T-helper 17 cell (primary cell): ENCODE data around the gene ARSB. TPM values are rescaled to one million over a fixed set of nuclear protein-coding genes. Genes with fewer than 3 reads are reported as not detected.
A peak's percentile ranks its signal among the peaks of the same experiment; 100 is the strongest.
"Not testable (repeated sequence)": the region's sequence is repeated elsewhere in the genome, so short reads cannot be mapped to it uniquely, and the experiment has no call there.

Source experiments
- ATAC-seq: fragments of 150-1000 bp; cut with Tn5 transposase; 2 replicates; pipeline ENCODE4 v1.10.0; 2021; ENCODE audit warnings: mild to moderate bottlenecking, moderate library complexity
- DNase-seq, 3 donors: peaks; one replicate each; pipeline versions ENCODE4 v3.0.0 to v3.0.0-alpha.2; 2020 to 2021
- H3K9me3 ChIP-seq: one replicate; pipeline ENCODE4 v1.7.0; 2013; ENCODE audit warnings: low read length, mild to moderate bottlenecking; ENCODE audit not compliant: control insufficient read depth, poor library complexity, severe bottlenecking
- H3K27ac Mint-ChIP-seq: one replicate; pipeline ENCODE4 v1.8.0; 2022; ENCODE audit warnings: mild to moderate bottlenecking, moderate library complexity, mixed read lengths
- H3K27me3 Mint-ChIP-seq: one replicate; pipeline ENCODE4 v1.8.0; 2022; ENCODE audit warnings: mixed read lengths
- H3K36me3 Mint-ChIP-seq: one replicate; pipeline ENCODE4 v1.8.0; 2022; ENCODE audit warnings: low read depth, mixed read lengths
- H3K4me1 Mint-ChIP-seq: one replicate; pipeline ENCODE4 v1.8.0; 2022; ENCODE audit warnings: mild to moderate bottlenecking, mixed read lengths
- H3K4me3 Mint-ChIP-seq: one replicate; pipeline ENCODE4 v1.8.0; 2022; ENCODE audit warnings: mild to moderate bottlenecking, moderate library complexity, mixed read lengths
- total RNA-seq, 4 donors: library from RNA in 2 of 4; stranded (reverse) in 2 of 4; gene quantifications; one replicate each; pipeline ENCODE4 v1.2.3 and lab custom pipeline; 2022 to 2026

The ARSB gene
- total RNA-seq, 2 donors from 2014 or later, result 8.3 to 8.6 TPM

- Mint-ChIP-seq H3K36me3 (no peaks in the 10 kb centered on the region), H3K27me3 (peaks cover 16% of the 10 kb centered on the region), H3K27ac (no peak overlapping the region), H3K4me1 (no peaks in the 10 kb centered on the region), H3K4me3 (no peak overlapping the region)
- no peak for DNase-seq
- H3K9me3 ChIP-seq, result no peaks in the 10 kb centered on the region
- ATAC-seq, result no peak
These were observed 249.2 kb downstream of the ARSB start for GRCh38 chr5:78735834-78736463.

DNA sequence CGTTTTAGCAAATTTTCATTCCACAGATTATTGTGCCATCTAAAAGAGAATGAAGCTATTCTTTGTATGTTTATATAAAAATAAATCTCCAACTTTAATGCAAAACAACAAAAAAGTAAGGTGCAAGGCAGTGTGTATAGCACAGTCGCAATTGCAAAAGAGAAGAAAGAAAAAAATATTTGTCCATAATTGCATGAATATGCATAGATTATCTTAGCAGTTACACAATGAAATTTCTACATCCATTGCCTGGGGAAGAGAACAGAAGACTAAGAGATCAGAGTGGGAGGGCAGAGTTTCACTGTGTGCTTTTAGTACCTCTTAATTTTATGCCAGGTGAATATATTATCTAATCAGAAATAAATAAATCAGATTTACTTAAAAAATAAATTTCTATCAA, 250.2 kb downstream of the ARSB start:
- no peaks in the 10 kb centered on the region for H3K9me3 ChIP-seq
- DNase-seq, result no peak
- H3K4me3 Mint-ChIP-seq, result no peak overlapping the region
- H3K4me1 Mint-ChIP-seq, result no peaks in the 10 kb centered on the region
- H3K27me3 Mint-ChIP-seq, result peaks cover 16% of the 10 kb centered on the region
- no peak for ATAC-seq
- H3K36me3 Mint-ChIP-seq, result no peaks in the 10 kb centered on the region
- no peak overlapping the region for H3K27ac Mint-ChIP-seq

DNA sequence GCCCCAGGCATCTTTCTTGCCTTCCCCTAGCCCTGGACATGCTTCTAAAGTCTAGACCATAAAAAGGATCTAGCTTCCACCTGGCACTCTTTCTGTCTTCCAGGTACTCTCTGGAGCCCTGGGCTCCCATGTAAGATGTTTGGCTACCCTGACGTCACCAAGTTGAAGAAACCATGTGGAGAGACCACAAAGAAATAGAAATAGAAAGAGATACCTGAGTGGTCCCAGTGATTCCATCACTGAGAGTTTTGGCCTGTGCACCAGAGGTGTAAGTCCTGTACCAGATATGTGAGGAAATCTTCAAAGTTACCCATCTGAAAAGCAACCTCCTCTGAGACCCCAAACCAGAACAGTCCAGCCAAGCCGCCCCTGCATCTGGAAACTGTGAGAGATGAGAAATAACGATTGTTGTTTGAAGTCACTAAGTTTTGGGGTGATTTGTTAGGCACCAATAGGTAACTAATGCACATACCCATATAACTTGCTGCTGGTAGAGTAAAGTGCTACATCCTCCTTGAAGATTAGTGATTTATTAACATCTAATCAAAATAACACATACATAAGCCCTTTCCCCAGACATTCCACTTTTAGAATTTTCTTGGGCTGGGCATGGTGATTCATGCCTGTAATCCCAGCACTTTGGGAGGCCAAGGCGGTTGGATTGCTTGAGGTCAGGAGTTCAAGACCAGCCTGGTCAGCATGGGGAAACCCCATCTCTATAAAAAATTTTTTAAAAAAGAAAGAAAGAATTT, 250.8 kb downstream of the ARSB start:
- DNase-seq, result no peak
- Mint-ChIP-seq H3K36me3 (peaks cover 2% of the 10 kb centered on the region), H3K4me3 (no peak overlapping the region), H3K4me1 (no peaks in the 10 kb centered on the region), H3K27ac (no peak overlapping the region), H3K27me3 (peaks cover 12% of the 10 kb centered on the region)
- H3K9me3 ChIP-seq, result no peaks in the 10 kb centered on the region
- ATAC-seq, result no peak

- not testable (repeated sequence) for ATAC-seq, H3K27ac Mint-ChIP-seq, H3K27me3 Mint-ChIP-seq, H3K4me3 Mint-ChIP-seq, H3K4me1 Mint-ChIP-seq, H3K9me3 ChIP-seq, H3K36me3 Mint-ChIP-seq, DNase-seq
These were observed 252.4 kb downstream of the ARSB start for GRCh38 chr5:78732721-78733120.

DNA sequence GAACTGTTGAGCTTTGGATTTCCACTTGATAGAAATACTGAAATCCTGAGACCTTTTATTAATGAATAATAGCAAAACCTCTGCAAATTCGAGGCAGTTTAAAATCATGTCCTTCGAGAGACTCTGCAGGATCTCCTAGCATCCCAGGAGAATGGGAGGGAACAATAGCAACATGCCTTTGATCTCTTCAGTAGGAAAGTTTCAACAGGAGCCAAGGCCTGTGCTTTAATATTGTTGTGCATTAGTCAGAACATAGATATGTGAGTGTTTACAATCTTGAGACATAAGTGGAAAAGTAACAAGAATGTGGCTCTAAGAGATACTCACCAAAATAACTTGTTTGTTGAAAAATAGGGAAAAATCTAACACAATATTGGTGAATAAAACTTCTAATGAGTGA, 253.2 kb downstream of the ARSB start:
- peaks cover under 1% of the 10 kb centered on the region for H3K4me1 Mint-ChIP-seq

DNA sequence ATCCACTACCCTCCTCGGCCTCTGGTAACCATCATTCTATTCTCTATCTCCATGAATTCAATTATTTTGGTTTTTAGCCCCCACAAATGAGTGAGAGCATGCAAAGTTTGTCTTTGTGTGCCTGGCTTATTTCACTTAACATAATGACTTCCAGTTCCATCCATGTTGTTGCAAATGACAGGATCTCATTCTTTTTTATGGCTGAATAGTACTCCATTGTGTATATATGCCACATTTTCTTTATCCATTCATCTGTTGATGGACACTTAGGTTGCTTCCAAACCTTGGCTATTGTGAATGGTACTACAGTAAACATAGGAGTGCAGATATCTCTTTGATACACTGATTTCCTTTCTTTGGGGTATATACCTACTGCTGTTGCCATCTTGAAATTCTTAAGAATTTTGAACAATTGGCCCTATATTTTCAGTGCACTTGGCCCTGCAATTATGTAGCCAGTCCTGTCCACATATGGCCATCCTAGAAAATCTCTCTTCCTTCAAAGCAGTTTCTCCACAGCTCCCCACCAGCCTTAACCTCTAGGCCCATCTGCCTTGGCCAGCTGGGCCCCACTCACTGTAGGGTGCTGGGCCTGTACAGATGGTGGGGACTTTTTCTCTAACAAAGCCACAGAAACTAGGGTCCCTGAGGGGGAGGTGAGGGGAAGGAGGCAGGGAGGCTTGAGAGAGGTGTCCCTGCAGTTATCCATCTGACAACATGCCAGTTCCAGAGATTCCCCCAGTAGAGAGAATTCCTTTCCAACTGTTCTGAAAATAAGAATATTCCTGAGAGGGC, 254.6 kb downstream of the ARSB start:
- Mint-ChIP-seq H3K4me1 (peaks cover 2% of the 10 kb centered on the region), H3K4me3 (no peak overlapping the region), H3K36me3 (peaks cover 3% of the 10 kb centered on the region), H3K27me3 (peaks cover 5% of the 10 kb centered on the region), H3K27ac (no peak overlapping the region)
- DNase-seq, result no peak
- ATAC-seq, result no peak
- H3K9me3 ChIP-seq, result no peaks in the 10 kb centered on the region

More for the DNA sequence above, 253.2 kb downstream of the ARSB start:
- ATAC-seq (no peak), DNase-seq (no peak)
- Mint-ChIP-seq H3K4me3 (no peak overlapping the region), H3K36me3 (peaks cover 3% of the 10 kb centered on the region), H3K27ac (no peak overlapping the region), H3K27me3 (peaks cover 8% of the 10 kb centered on the region)
- no peaks in the 10 kb centered on the region for H3K9me3 ChIP-seq

- DNase-seq (no peak), ATAC-seq (peak; percentile 67)
- Mint-ChIP-seq H3K27me3 (peaks cover 5% of the 10 kb centered on the region), H3K4me1 (peaks cover 4% of the 10 kb centered on the region), H3K27ac (no peak overlapping the region), H3K4me3 (no peak overlapping the region), H3K36me3 (peaks cover 3% of the 10 kb centered on the region)
- H3K9me3 ChIP-seq, result no peaks in the 10 kb centered on the region
These were observed 257.0 kb downstream of the ARSB start for GRCh38 chr5:78727786-78728761.

Other genes with a start within 250 kb of the ARSB start
- 1 to 10 TPM; 1.0 to 2.2 TPM for gene DMGDH, start 84.4 kb upstream of the ARSB start, total RNA-seq
- not detected for gene BHMT2, start 84.5 kb upstream of the ARSB start, total RNA-seq
- not detected for gene BHMT, start 126.5 kb upstream of the ARSB start, total RNA-seq